Activated naive CD8-positive, alpha-beta T cell (primary cell): ENCODE results near the gene SNX32.
"Not testable (repeated sequence)": the region's sequence is repeated elsewhere in the genome, so short reads cannot be mapped to it uniquely, and the experiment has no call there.

ENCODE experiments used
- H3K27ac Mint-ChIP-seq: one replicate; pipeline ENCODE4 v1.8.0; 2021; ENCODE audit warnings: mixed read lengths
- H3K27me3 Mint-ChIP-seq: one replicate; pipeline ENCODE4 v1.8.0; 2021; ENCODE audit warnings: mixed read lengths
- H3K36me3 Mint-ChIP-seq: one replicate; pipeline ENCODE4 v1.8.0; 2021; ENCODE audit warnings: mixed read lengths
- H3K4me1 Mint-ChIP-seq: one replicate; pipeline ENCODE4 v1.8.0; 2021; ENCODE audit warnings: low read depth, mixed read lengths
- H3K4me3 Mint-ChIP-seq: one replicate; pipeline ENCODE4 v1.8.0; 2021; ENCODE audit warnings: mild to moderate bottlenecking, mixed read lengths
- H3K9me3 Mint-ChIP-seq: one replicate; pipeline ENCODE4 v1.8.0; 2021; ENCODE audit warnings: low read depth, mixed read lengths

Gene SNX32

DNA sequence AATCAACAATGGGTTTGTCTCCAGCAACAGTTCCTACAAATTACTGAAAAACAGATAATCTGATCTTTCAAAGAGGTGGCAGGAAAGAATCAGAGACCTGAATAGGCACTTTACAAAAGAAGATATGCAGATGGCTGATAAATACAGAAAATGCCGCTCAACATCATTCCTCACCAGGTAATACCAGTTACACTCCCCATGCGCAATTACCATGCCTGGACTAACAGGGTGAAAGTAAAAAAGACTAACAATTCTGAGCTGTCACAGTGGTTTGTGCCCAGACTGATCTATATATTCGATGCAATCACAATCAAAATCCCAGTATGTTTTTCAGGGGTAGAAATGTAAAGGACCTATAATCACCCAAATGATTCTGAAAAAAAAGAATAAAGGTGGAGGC, 10.0 kb downstream of the SNX32 start:
- Mint-ChIP-seq H3K36me3 (no peaks in the 10 kb centered on the region), H3K27ac (no peak overlapping the region), H3K27me3 (no peaks in the 10 kb centered on the region), H3K9me3 (no peaks in the 10 kb centered on the region), H3K4me3 (no peak overlapping the region), H3K4me1 (no peaks in the 10 kb centered on the region)

DNA sequence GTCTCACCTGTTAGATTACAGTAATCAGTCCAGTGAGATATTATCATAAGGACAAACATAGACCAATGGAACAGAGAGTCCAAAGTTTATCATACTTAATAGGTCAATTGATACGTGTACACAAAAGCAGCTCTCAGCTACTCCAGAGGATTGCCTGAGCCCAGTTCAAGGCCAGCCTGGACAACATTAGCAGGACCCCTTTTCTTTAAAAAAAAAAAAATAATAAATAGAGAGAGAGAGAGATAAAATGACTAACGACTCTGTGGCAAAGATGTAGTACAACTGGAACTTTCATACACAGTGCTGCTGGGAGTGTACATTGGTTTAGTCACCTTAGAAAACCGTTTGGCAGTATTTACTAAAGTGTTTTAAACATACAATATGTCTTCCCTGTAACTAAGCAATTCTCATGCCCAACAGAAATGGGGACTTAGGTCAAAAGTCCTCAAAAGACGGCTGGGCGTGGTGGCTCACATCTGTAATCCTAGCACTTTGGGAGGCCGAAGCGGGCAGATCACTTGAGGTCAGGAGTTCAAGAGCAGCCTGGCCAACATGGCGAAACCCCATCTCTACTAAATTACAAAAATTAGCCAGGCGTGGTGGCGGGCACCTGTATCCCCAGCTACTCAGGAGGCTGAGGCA, 10.6 kb downstream of the SNX32 start:
- Mint-ChIP-seq H3K4me3 (no peak overlapping the region), H3K27me3 (no peaks in the 10 kb centered on the region), H3K4me1 (no peaks in the 10 kb centered on the region), H3K27ac (no peak overlapping the region), H3K9me3 (no peaks in the 10 kb centered on the region), H3K36me3 (no peaks in the 10 kb centered on the region)

DNA sequence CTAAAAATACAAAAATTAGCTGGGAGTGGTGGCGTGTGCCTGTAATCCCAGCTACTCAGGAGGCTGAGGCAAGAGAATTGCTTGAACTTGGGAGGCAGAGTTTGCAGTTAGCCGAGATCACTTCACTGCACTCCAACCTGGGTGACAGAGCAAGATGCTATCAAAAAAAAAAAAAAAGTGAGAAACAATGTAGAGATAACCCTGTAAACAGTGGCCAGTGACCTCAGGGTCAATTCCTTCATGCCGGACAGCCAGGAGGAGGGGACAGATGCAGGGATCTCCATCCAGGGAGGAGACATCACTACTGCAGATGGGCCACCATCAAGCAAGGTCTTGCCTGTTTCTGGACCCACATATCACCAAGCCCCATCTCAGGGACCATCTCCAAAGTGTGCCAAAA, 14.0 kb downstream of the SNX32 start:
- Mint-ChIP-seq H3K27me3 (no peaks in the 10 kb centered on the region), H3K36me3 (peaks cover 9% of the 10 kb centered on the region), H3K9me3 (no peaks in the 10 kb centered on the region), H3K27ac (no peak overlapping the region), H3K4me3 (no peak overlapping the region), H3K4me1 (peaks cover 2% of the 10 kb centered on the region)

DNA sequence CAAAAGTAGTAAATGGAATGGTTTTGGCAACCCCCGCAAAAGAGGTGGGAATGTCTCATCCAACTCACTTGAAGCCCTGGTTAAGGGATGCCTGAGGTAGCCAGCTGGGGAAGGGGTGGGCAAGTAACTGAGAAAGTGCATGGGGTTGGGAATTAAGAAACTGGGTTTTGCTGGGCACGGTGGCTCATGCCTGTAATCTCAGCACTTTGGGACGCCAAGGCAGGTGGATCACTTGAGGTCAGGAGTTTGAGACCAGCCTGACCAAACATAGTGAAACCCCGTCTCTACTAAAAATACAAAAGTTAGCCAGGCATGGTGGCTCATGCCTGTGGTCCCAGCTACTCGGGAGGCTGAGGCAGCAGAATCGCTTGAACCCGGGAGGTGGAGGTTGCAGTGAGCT, 14.9 kb downstream of the SNX32 start:
- not testable (repeated sequence) for H3K27ac Mint-ChIP-seq, H3K9me3 Mint-ChIP-seq, H3K27me3 Mint-ChIP-seq, H3K36me3 Mint-ChIP-seq, H3K4me3 Mint-ChIP-seq, H3K4me1 Mint-ChIP-seq

DNA sequence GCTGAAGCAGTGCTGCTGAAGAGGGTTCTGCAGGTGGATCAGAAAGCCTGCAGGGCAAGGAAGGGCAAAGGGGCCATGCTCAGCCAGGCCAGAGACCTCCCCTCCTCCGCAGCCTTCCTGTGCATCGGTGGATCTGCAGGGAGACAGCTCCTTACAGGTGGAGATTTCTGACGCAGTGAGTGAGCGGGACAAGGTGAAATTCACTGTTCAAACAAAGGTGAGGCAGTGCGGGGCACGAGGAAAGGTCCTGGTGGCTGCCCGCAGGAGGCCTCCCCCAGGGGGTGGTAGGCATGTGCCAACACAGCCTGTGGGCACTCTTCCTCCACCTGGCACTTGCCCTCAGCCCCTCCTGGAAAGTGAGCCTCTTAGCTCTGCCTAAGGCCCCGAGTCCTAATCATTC, 15.6 kb downstream of the SNX32 start:
- no peaks in the 10 kb centered on the region for H3K27me3 Mint-ChIP-seq
- H3K27ac Mint-ChIP-seq: no peak overlapping the region
- peaks cover 11% of the 10 kb centered on the region for H3K36me3 Mint-ChIP-seq
- H3K9me3 Mint-ChIP-seq: no peaks in the 10 kb centered on the region
- no peak overlapping the region for H3K4me3 Mint-ChIP-seq
- H3K4me1 Mint-ChIP-seq: peaks cover 11% of the 10 kb centered on the region

DNA sequence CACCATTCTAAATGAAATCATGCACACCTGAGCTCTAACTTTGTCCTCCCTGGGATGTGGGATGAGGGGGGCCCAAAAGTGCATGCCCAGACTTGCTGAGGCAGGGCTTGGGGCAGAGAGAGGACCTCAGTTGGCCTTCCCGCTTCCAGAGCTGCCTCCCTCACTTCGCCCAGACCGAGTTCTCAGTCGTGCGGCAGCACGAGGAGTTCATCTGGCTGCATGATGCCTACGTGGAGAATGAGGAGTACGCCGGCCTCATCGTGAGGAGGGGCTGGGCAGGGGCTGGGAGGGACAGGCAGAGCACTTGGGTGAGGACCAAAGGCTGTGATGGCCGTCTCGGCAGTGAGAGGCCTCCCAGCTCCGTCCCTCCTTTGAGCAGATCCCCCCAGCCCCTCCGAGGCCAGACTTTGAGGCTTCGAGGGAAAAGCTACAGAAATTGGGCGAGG, 16.0 kb downstream of the SNX32 start:
- no peaks in the 10 kb centered on the region for H3K9me3 Mint-ChIP-seq
- no peaks in the 10 kb centered on the region for H3K27me3 Mint-ChIP-seq
- H3K4me1 Mint-ChIP-seq: peaks cover 15% of the 10 kb centered on the region
- no peak overlapping the region for H3K27ac Mint-ChIP-seq
- peaks cover 12% of the 10 kb centered on the region for H3K36me3 Mint-ChIP-seq
- H3K4me3 Mint-ChIP-seq: no peak overlapping the region

DNA sequence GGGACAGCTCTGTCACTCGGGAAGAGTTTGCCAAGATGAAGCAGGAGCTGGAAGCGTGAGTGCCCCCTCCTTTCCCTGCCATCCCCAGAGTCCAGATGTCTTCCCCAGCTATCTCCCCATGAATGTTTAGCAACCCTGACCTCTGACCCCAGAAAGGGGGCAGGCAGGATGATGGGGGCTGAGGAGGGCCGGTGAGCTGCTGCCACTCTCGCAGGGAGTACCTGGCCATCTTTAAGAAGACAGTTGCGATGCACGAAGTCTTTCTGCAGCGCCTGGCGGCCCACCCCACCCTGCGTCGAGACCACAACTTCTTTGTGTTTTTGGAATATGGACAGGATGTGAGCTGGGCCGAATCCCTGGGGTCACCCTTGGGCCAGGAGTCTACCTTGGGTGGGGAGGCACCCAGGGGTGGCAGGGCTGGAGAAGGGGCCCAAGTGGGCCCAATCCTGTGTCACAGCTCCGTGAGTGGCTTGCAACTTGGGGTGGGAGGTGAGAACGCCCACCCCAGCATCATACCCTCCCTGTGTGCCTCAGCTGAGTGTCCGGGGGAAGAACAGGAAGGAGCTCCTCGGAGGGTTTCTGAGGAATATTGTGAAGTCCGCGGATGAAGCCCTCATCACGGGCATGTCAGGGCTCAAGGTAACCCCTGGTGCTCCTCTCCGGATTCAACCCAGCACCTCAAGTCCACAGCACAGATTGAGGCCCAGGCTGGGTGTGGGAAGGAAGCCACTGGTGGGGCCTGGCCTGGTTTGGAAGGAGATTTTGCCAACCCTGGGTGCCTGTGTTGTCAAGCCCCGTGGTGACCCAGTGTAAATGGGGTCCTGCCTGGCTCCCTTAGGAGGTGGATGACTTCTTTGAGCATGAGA, 16.7 kb downstream of the SNX32 start:
- Mint-ChIP-seq H3K4me3 (no peak overlapping the region), H3K27me3 (no peaks in the 10 kb centered on the region), H3K9me3 (no peaks in the 10 kb centered on the region), H3K27ac (no peak overlapping the region), H3K36me3 (peaks cover 12% of the 10 kb centered on the region), H3K4me1 (peaks cover 19% of the 10 kb centered on the region)

DNA sequence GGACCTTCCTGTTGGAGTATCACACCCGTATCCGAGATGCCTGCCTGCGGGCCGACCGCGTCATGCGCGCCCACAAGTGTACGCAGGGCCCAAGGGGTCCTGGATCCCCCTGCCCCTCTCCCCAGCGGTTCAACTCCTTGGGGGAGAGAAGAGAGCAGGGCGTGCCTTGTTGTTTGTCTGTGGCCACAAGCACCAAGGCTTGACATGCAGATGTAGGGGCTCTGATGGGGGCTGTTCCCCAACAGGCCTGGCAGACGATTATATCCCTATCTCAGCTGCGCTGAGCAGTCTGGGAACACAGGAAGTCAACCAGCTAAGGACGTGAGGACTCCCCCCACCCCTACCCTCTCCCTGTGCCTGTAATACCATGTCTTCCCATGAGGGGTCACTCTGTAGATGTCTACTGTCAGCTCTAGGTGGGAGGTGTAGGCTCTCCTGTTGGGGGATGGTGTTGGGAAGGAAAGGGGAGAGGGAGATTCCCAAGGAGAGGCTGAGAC, 17.4 kb downstream of the SNX32 start:
- H3K27me3 Mint-ChIP-seq: no peaks in the 10 kb centered on the region
- no peaks in the 10 kb centered on the region for H3K9me3 Mint-ChIP-seq
- H3K36me3 Mint-ChIP-seq: peaks cover 12% of the 10 kb centered on the region
- no peak overlapping the region for H3K4me3 Mint-ChIP-seq
- H3K27ac Mint-ChIP-seq: no peak overlapping the region
- H3K4me1 Mint-ChIP-seq: peaks cover 26% of the 10 kb centered on the region

DNA sequence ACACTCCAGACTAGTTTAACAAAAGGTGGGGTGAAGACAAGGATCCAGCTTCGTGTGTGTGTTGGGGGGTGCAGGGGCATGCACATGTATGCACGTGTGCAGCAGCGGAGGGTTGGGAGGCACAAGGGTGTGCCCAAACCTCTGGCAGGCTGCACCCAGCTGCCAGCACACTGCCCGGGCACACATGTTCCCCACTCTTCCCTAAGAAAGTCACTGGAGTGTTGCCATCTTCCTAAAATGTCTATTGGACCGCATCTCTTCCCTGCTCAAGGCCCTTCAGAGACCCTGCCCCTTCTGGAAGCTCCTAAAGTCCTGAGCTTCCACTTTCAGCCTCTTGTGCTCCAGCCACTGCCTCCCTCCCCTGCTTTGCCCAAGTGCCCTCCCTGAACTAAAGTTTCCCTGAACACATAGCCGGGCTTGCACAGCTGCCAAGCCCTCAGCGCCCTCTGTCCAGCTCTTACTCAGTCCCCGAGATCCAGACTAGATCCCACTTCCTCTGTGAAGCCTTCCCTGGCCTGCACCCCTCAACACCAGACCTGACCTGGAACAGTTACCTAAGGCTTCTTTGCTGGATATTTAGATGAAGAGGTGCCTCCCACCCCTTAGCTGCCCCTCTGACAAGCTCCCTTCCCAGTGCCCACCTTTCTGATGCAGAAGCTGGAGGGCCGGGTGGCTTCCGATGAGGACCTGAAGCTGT, 18.2 kb downstream of the SNX32 start:
- no peaks in the 10 kb centered on the region for H3K27me3 Mint-ChIP-seq
- peak overlapping the region; percentile 67 for H3K27ac Mint-ChIP-seq
- peaks cover 33% of the 10 kb centered on the region for H3K4me1 Mint-ChIP-seq
- no peaks in the 10 kb centered on the region for H3K9me3 Mint-ChIP-seq
- no peak overlapping the region for H3K4me3 Mint-ChIP-seq
- peaks cover 16% of the 10 kb centered on the region for H3K36me3 Mint-ChIP-seq

DNA sequence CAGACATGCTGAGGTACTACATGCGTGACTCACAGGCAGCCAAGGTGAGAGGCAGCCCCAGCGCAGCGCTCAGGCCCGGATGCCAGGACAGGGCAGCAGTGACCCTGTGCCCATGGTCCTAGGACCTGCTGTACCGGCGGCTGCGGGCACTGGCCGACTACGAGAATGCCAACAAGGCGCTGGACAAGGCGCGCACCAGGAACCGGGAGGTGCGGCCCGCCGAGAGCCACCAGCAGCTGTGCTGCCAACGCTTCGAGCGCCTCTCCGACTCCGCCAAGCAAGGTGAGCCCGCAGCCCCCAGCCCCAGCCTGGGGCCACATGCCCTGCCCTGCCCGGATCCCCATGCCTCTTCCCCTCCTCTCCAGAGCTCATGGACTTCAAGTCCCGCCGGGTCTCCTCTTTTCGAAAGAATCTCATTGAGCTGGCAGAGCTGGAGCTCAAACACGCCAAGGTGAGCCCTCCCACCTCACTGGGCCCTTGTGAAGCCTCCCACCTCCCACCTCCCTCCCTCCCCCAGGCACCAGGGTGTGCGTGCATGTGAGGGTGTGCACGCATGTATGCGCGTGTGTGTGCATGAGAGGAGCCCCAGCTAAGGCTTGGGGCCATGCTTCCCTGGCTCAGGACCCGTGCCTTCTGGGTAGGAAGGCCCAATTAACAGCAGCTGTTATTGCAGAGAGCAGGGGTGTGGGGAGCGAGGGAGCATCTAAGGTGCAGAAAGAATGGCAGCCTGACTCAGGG, 18.9 kb downstream of the SNX32 start:
- Mint-ChIP-seq H3K4me3 (no peak overlapping the region), H3K27ac (peak overlapping the region; percentile 54), H3K4me1 (peaks cover 33% of the 10 kb centered on the region), H3K27me3 (no peaks in the 10 kb centered on the region), H3K9me3 (no peaks in the 10 kb centered on the region), H3K36me3 (peaks cover 16% of the 10 kb centered on the region)

DNA sequence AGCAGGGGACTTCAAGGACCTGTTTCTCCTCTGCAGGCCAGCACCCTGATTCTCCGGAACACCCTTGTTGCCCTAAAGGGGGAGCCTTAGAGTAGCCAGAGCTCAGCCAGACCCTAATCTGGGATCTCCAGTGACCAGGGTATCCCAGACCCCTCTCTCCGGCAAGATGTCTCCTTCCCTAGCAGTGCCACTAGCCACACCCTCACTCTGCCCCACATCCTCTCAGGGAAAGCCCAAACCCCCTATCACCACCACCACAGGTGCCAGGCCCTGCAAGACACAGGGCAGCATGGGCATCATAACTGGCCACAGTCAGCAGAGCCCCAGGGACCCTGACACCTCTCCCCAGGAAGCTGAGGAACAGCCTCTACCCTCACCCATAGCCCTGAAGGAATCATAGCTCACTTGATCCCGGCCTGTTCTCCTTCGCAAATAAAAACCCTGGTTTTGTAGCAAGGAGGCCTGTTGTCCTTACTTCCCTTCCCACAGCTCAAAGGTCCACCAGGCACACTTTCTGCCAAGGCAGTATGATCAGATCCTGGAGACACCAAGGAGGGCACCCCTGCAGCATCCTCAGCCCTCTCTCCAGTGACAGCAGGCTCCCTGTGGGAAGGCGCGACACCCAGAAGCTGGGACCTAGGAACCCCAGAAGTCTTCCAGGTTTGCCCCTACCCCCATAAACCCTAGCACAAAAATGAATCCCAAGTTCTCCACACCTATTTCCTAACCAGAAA, 19.6 kb downstream of the SNX32 start:
- Mint-ChIP-seq H3K36me3 (peaks cover 16% of the 10 kb centered on the region), H3K4me1 (peaks cover 36% of the 10 kb centered on the region), H3K4me3 (peak overlapping the region; percentile 73), H3K27ac (peak overlapping the region; percentile 54), H3K9me3 (no peaks in the 10 kb centered on the region), H3K27me3 (no peaks in the 10 kb centered on the region)

DNA sequence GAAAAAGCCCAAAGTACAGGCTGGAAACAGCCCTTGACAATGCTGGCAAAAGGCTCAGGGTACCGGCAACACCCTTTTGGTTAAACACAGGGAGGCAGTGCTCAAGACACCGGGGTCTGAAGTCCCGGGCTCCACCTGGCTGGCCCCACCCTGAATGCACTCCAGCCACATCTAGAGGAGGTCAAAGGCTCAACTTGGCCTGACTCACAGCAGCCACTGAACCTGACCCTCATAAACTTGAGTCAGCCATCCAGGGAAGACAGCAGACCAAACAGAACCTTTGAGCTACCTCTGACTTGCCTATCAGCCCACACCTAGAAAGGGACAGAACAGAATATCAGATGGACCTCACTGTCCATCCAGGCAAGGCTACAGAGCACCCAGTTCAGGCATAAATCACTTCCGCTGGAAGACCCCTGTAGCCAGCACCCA, 20.4 kb downstream of the SNX32 start:
- no peaks in the 10 kb centered on the region for H3K27me3 Mint-ChIP-seq
- H3K27ac Mint-ChIP-seq: peak overlapping the region; percentile 54
- H3K4me3 Mint-ChIP-seq: peak overlapping the region; percentile 73
- no peaks in the 10 kb centered on the region for H3K9me3 Mint-ChIP-seq
- H3K36me3 Mint-ChIP-seq: peaks cover 16% of the 10 kb centered on the region
- H3K4me1 Mint-ChIP-seq: peaks cover 40% of the 10 kb centered on the region

DNA sequence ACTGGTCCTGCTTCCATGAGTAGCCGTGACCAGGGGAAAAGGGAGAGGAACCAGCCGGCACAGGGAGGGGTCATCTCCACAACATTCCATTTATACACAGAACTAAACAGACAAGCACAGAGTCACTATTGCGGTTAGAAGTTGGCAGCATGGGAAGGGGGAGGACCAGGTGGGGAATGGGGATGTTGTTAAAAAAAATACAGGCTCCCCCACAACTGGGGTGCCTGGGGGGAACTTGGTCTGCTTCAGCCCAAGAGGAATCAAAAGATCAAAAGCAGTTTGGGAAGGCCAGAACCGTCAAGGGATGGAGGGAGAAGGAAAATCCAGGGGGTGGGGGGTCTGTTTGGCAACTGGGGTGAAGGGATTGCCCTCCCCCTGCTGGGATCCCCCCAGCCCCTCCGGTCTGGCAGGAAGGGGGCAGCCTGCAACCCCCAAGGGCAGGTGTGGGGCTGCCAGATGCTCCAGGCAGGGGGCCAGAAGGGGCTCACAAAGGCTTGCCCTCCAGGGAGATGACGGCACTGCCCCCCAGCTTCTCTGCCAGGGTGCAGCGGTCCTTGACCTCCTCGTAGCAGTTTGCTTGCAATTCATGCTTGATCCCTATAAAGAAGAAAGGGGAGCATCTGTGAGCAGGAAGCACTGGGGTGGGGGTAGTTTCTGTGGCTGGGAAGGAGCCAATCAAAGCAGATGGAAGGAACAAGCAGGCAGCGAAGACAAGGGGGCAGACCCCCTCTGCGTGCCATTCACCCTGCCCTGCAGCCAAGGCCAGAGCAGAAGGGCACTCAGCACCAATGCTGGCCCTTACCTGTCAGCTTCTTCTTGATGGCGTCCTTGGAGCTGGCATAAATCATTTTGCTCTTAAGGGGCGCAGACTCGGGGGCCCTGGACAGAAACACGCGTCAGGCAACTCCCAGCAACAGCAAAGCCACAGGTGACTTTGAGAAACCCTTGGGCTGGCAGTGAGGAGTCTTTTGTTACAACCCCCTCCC, 21.4 kb downstream of the SNX32 start:
- Mint-ChIP-seq H3K27me3 (no peaks in the 10 kb centered on the region), H3K36me3 (peaks cover 16% of the 10 kb centered on the region), H3K4me3 (peak overlapping the region; percentile 97), H3K4me1 (peaks cover 44% of the 10 kb centered on the region), H3K9me3 (no peaks in the 10 kb centered on the region), H3K27ac (peak overlapping the region; percentile 54)
